NCI-H128 (cell line): ENCODE measurements around the gene PSMD14.
"Not testable (repeated sequence)": the region's sequence is repeated elsewhere in the genome, so short reads cannot be mapped to it uniquely, and the experiment has no call there.

Experiments
- DNase-seq: peaks from one replicate; lab custom pipeline; 2025; ENCODE audit not compliant: unreplicated experiment; lab: John Stamatoyannopoulos, UW

Gene PSMD14

GRCh38 chr2:161308178-161308955, at the start of gene PSMD14:
Gene PSMD14 (plus strand): TSS chr2:161308425. CDS start chr2:161318826, 10,401 bp downstream.
- peak; percentile 48 for DNase-seq

GRCh38 chr2:161265874-161266273, 42.4 kb upstream of the PSMD14 start:
- peak; percentile 21 for DNase-seq

GRCh38 chr2:161269111-161269510, 39.1 kb upstream of the PSMD14 start:
- DNase-seq: no peak

GRCh38 chr2:161273038-161273760, 35.0 kb upstream of the PSMD14 start:
- peak; percentile 8 for DNase-seq

- not testable (repeated sequence) for DNase-seq
Observed at GRCh38 chr2:161278564-161279229, 29.5 kb upstream of the PSMD14 start.

- not testable (repeated sequence) for DNase-seq
Observed at GRCh38 chr2:161279230-161279815, 28.9 kb upstream of the PSMD14 start.

GRCh38 chr2:161280906-161281323, 27.3 kb upstream of the PSMD14 start:
- not testable (repeated sequence) for DNase-seq

- not testable (repeated sequence) for DNase-seq
Observed at GRCh38 chr2:161281615-161282310, 26.5 kb upstream of the PSMD14 start.

GRCh38 chr2:161282311-161282644, 25.9 kb upstream of the PSMD14 start:
- not testable (repeated sequence) for DNase-seq

- no peak for DNase-seq
Observed at GRCh38 chr2:161283926-161284325, 24.3 kb upstream of the PSMD14 start.

- DNase-seq: no peak
Observed at GRCh38 chr2:161303535-161304050, 4.6 kb upstream of the PSMD14 start.

- DNase-seq: no peak
Observed at GRCh38 chr2:161306919-161307318, 1.3 kb upstream of the PSMD14 start.

GRCh38 chr2:161307676-161308075, 549 bp upstream of the PSMD14 start:
- no peak for DNase-seq

GRCh38 chr2:161312996-161313395, 4.8 kb downstream of the PSMD14 start:
- DNase-seq: no peak

GRCh38 chr2:161315380-161315779, 7.2 kb downstream of the PSMD14 start:
- DNase-seq: no peak

- no peak for DNase-seq
Observed at GRCh38 chr2:161316701-161317100, 8.5 kb downstream of the PSMD14 start.

- no peak for DNase-seq
Observed at GRCh38 chr2:161321944-161322648, 13.9 kb downstream of the PSMD14 start.

- no peak for DNase-seq
Observed at GRCh38 chr2:161324876-161325275, 16.7 kb downstream of the PSMD14 start.

GRCh38 chr2:161327582-161327981, 19.4 kb downstream of the PSMD14 start:
- DNase-seq: no peak

GRCh38 chr2:161332371-161332967, 24.2 kb downstream of the PSMD14 start:
- no peak for DNase-seq
